ENCODE measurements around the gene SLC35B1.

- no peak for TF ChIP-seq EZH2 (IDR thresholded peaks at IDR 0.05; ENCODE audit: borderline replicate concordance, low read length)
- no peak for TF ChIP-seq CTCF (IDR thresholded peaks at IDR 0.05; ENCODE audit: low read length)
Measured at GRCh38 chr17:49722066-49722465, 14.3 kb upstream of the SLC35B1 start.
